Measurements from ENCODE around the gene DCAKD.

DCAKD gene

DNA sequence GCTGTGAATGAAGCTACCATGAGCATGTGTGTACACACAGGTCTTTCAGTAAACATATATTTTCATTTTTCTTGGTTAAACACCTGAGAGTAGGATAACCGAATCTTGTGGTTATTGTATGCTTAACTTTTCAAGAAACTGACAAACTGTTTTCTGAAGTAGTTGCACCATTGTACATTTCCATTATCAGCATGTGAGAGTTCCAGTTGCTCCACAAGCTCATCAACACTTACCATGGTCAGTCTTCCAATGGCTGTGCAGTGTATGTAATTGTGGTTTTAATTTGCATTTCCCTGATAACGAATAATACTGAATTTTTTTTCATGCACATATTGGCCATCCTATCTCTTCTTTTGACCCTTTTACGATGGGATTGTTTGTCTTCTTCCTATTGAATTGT lies 52.0 kb downstream of the DCAKD start:
- ATAC-seq = no peak

DNA sequence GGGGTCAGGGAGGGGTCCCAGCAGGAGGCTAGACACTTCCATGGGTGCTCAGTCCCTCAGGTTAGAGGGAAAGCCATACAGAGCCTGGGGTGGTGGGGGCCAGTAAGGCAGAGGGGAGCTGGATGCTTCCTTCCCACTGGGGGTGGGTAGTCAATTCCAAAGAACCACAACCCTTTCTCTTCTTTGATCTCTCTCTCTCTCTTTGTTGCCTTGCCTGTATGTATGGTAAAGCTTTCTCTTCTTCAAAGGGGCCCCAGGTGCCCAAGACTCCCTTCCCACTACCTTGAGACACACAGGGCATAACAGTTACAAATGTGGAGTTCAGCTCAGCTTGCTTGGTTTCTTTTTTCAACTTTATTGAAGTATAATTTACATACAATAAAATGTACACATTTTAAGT lies 52.8 kb downstream of the DCAKD start:
- no peak for ATAC-seq

DNA sequence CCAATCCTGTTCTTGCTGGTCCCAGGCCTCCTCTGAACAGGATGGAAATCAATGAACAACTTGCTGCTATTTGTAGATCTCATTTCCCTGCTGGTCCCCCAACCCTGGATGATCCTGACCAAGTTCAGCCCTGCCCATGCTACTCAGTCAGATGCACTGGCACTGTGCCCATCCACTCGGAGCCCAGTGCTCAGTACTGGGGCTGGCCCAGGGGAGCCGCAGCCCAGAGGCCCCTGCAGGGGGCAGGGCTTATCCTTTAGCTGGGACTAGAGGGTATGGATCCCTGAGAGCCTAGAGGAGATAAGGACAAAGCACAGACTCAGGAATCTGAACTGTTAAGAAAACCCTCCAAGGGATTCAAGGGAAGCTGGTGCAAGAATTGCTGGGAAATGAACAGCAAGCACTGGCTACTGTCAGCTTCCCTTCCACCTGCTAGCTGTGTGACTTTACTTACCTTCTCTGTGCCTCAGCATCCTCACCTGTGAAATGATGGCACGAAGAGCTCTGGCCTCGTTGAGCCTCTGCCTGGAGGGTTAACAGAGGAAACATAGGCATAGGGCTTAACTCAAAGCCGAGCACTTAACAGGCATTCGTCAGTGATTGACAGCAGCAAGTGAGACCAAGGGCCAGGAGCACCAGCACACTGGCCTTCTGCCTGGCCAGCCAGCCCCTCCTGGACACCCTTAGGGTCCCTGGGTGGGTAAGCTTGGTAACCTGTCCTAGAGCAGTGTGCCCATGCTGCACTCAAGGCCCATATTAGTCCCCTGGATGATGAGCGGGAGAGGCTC lies 53.5 kb downstream of the DCAKD start:
- ATAC-seq = no peak

DNA sequence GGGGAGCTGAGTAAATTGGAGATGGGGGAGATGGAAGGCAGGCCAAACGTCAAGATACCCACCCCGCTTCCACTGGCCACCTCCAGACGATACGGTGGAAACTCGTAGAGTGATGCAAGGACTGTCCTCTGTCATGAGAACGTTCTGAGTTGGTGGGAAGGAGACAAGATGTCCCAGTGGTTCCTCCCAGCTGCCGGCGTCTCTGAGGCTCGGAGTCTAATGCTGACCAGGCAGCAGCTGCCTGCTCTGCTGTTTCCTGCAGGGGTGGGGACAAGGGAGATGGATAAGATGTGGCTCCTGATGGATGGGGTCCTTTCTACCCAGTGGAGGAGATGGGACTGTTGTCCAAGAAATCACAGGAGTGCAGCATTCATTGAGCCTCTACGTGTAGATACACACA lies 55.1 kb downstream of the DCAKD start:
- no peak for ATAC-seq

DNA sequence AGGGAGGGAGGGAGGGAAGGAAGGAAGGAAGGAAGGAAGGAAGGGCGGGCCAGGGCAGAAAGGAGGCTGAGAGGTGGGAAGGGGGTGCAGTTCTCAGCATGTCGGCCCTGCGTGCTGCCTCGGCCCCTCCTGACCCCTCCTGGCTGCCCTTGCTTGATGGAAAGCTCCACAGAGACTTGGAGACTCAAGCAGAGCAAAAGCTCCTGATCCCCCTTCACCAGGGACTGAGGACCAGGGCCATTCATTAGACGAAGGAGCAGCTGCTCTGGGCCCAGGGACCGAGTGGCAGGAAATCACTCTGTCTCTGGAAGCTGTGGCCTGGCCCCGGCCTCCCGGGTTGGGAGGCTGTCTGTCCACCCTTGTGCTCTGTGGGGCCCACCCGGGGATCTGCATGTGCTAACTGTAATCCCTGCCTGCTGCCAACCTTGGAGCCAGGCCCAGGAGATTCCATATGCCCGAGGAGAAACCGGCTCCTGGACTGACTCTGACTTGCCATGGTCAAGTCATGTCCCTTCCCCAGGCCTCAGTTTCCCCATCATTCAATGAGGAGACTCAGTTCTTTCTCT lies 55.9 kb downstream of the DCAKD start:
- no peak for ATAC-seq

DNA sequence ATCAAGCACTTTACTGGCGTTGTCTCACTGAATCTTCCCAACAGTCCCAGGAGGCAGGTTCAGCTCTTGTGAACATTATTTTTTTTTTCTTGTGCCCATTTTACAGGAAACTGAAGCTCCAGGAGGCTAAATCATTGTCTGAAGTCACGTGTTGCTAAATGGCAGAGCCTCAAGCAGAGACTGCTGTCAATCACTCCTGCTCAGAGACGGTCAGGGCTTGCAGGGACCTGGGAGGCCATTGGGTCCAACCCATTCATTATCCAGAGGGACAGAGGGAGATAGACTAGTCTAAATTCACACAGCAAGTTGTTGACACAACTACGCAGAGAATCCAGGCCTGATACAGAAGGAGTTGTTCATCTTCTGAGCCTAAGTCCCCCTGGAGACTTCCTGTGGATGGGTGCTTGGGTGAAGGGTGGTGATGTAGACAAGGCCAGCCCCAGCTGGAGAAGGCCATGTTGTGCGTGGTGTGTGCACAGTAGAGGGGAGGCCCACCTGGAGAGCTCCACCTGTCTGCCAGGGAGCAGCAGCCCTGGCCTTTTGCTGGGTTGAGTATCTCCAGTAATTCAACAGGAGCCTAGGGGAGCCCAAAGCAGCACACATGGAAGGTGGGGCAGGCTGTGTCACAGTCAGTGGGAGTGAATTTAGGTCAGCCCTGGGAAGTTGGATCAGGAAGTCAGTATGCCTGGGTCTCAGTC lies 59.0 kb downstream of the DCAKD start:
- no peak for ATAC-seq

DNA sequence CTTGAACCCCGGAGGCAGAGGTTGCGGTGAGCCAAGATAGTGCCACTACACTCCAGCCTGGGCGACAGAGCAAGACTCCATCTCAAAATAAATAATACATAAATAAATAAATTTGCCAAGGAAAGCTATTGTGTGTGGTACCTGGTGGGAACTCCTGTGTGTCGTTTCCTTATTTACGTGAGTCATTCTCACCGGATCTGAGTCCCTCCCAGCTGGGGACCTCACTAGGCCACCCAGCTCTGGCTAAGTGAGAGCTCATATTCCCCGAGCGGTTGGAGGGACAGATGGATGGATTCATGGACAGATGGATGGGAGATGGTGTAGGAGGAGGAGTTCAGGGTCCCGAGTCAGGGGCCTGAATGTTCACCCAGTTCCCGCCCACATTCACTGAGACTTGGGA lies 60.4 kb downstream of the DCAKD start:
- no peak for ATAC-seq

DNA sequence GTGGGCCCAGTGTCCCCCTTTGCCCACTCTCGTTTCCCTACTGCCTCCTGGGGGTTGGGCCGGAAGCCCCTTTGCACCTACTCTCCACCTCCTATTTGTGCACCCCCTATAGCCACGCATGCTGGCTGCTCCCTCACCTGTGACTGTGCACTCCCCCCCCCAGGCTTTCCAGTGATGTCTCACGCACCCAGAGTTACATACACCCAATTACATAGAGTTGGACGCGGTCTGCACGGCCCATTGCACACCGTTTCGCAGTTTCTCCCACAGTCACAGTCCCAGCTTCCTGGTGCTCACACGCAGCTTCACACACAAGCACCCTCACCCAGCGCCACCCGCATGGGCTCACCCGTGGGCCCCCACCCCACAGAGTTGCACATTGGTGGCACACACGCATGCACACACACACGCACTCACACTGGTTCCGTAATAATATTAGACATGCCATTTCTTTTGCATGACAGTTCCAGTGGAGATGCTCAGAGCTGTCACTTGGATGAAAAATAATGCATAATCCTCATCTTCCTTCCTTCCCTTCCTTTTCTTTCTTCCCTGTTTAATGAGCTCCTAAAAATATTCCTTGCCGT lies 61.8 kb downstream of the DCAKD start:
- ATAC-seq = no peak

DNA sequence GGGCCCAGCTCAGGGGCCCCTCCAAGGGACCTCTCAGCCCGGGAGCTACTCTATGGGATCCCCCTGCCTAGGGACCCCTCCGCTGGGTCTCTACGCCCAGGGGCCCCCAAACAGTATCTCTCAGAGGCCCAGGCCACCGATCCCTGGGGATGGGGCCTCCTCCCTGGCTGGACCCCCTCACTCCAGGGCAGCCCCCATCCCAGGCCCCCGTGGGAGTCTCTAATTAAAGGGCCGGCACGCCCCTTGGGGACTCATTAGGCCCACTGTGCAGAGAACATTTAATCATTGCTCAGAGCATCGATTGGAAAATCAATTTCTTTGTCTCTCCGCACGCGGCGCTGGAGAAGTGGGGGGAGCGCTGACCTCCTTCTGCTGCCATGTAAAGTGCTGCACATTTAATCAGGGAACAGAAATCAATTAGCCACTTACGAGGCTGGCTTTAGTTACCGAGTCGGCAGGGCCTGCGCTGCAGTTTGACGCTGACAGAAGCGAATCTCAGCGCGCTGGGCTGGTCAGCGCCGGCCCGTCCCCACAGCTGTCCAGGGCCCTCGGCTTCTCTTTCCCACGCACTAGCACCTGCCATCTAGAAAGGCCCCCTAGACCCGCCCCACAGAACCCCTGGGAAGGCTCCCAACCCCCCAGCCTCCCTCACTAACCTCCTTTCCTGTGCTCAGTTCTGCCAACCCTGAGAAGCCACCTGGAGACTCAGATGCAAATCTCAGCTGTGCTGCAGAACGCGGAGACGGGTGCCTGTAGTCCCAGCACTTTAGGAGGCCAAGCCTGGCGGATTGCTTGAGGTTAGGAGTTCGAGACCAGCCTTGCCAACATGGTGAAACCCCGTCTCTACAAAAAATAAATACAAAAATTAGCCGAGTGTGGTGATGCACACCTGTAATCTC lies 63.1 kb downstream of the DCAKD start:
- ATAC-seq = no peak

DNA sequence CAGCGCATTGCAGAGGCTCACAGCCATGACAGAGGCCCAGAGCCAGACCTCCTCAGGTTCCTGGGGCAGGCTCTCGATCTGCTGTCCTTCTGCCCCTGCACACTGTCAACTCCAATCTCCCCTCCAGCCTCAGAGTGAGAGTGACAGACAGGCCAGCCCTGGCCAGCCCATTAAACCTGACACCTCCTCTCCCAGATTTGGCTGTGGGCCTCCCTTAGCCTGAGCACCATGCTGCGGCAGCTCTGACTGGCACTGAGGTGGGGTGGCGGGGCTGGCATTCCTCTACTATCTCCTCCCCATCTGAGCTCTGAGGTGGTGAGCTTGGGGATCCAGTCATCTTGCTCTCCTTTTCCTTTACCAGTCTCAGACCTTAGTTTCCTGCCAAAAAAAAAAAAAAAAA lies 67.9 kb downstream of the DCAKD start:
- ATAC-seq = no peak

DNA sequence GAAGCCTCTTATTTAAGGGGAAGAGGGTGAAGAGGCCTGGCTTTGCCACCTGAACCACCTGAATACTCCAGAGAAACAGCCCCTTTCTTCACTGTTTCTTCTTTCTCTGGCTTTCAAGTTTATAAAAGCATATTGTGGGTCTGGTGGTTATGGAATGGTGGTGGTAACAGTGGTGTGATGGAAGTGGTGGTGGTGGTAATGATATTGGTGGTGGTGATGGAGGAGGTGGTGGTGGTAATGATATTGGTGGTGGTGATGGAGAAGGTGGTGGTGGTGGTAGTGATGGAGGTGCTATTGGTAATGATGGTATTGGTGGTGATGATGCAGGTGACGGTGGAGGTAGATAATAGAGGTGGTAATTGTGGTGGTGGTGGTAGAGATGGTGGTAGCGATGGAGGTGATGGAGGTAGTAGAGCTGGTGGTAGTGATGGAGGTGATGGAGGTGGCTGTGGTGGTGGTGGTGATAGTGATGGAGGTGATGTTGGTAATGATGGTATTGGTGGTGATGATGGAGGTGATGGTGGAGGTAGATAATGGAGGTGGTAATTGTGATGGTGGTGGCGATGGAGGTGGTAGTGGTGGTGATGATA lies 69.2 kb downstream of the DCAKD start:
- ATAC-seq = no peak

DNA sequence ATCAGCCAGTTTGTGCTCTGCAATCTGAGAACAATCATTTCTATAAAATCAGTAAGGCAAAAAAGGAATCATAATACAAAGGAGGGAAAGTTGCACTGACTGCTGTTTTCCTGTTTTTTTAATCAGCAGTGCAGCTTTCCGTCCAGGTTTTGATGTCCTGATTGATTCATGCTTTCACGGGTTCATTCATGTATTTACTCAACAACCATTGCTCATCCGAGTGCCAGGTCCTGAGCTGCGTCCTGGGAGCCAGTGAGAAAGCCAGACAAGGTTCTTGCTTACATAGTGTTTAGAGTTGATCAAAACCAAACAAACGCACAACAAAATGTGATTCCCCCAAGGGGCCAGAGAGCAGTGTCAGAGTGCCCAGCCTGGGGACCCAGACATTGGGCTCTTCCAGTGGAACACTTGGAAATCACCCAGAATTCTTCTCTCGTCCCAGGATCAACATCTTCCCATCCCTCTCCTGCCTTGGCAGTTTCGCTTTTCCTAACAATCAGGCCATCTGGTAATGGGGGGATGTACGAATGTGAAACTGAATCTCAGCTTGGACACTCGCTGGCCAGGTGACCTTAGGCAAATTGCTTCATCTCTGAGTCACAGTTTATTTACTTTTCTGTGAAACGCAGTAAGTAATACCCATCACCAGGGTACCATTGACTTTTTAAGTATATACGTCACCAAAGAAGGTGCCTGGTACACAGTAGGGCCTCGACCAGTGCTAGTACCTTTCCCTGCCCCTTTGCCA lies 70.0 kb downstream of the DCAKD start:
- ATAC-seq = no peak

DNA sequence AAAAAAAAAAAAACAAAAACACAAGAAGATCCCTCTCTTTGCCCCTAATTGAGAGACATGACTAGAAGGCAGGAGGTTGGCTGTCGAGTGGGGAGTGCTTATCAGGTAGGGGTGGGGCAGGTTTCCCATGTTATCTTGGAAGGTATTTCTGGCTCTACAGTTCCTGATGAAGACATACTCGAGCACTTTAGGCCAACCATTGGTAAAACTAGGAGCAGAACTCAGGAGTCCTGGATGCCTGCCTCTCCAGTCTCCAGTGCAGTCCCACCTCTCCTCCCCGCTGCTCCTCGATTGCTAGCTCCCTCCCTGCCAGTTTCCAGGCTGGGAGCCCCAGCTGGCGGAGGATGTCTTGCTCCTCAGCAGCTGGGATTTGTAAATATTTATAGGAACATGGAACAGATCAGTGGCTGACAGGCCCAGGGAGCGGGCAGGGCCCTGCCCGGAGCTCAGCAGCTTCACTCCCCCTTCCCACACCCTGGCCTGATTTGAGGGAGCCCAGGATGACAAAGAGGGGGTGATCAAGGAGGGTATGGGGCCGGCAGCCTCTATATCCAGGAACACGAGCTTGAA lies 71.9 kb downstream of the DCAKD start:
- no peak for ATAC-seq

DNA sequence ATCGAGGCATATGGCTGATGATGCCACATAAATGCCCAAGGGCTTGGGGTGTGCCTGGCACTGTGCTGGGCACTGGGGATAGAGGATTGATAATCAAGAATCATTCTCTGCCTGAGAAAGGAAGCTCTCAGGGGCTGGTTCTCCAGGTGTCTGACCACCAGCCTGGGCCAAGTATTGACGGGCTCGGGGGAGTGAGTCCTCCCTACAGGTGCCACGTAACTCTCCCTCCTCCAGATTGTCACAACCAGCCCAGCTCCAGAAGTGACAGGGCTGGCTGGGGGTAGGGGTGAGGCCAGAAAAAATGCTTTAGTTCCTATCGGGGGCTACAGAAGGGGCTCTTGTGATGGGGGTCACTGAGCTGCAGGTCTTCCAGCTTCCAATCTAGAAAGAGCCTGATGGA lies 72.6 kb downstream of the DCAKD start:
- no peak for ATAC-seq

DNA sequence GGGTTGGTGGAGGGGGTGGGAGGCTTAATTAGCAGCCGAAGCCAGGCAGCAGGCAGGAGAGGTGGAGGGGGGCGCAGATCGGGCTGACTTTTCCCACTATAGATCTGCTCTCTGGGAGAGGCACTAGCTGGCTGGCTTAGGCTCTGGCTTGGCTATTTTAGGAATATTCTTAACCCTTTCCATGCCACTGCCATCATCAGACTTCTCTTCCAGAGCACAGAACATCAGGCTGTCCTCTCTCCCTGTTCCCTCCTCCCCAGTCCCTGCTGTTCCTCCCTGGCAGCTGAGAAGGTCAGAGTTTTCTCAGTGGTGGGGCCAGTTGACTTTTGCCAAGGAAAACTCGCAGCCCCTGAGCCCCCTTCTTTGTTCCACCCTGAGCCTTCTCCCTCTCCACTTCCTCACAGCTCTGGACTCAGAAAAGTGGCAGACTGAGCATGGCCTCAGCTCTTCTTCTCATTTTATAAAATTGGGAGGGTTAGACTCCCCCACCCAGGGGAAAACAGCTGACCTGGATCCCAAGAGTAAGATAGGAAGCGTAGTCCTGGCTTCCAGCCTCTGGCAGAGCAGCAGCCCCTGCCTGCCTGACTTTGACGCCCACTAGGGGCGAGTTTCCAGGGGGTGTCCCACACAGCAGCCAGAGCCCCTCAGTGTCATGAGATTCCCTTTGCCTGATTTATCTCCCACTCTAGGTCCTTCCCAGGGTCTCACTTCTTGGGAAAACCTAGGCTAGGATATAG lies 73.5 kb downstream of the DCAKD start:
- no peak for ATAC-seq

DNA sequence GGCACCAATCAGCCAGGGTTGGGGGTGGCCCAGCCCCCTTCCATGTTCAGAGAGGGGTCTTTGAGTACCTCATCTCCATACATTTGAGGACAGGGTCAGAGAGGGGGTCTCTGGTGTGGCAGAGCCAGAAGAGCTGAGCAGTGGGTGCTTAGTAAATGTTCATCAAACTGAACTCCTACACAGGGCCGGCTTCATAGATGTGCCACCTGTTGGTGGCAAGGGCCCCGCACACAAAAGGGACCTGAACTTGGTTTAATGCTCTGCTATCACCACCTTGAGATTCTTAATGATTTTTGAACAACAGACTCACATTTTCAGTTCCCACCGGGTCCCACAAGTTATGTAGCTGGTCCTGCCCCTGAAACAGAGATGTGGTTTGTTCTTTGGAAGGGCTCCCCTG lies 74.4 kb downstream of the DCAKD start:
- no peak for ATAC-seq

DNA sequence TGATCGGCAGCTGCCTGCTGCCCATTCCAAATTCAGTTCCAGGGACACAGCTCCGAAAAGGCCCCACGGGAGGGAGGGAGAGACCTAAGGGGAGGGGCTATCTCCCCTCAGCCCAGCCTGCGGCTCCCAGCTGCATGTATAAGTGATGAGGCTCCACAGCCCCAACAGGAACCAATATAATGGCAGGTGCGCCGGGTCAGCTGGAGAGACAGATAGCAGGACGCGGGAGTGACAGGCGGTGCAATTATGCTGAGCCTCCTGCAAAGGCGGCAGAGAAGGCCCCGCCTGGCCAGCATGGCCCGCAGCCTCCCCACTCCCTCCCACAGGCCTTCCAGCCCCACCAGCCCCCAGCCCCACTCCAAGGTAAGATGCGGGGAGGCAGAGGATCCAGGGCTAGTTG lies 75.2 kb downstream of the DCAKD start:
- ATAC-seq = no peak
